ENCODE measurements around the gene CLN3.

- TF ChIP-seq CTCF (IDR thresholded peaks at IDR 0.05; ENCODE audit: low read depth, low read length) (no peak), POLR2A (IDR thresholded peaks at IDR 0.05; ENCODE audit: extremely low read depth, insufficient read length) (no peak)
These were observed 9.8 kb downstream of the CLN3 start for GRCh38 chr16:28482026-28482425.

Data from NB4 (cell line).